HepG2 (cell line): ENCODE data around the gene EGF. TPM values are rescaled to one million over a fixed set of nuclear protein-coding genes. Genes with fewer than 3 reads are reported as not detected.

ENCODE experiments used
- ATAC-seq: fragments of 200-7000 bp; cut with Tn5 transposase; 3 replicates; pipeline ENCODE4 v1.9.1; 2020; ENCODE audit warnings: mild to moderate bottlenecking, moderate library complexity
- BruUV-seq: library from RNA; stranded (reverse); fragments of 400-500 nt; replicated peaks from 2 replicates; lab custom pipeline; 2021; lab: Mats Ljungman, UMichigan
- CTCF ChIA-PET: fragments of 300-600 bp; formaldehyde crosslinking; extraction: SDS; loops from one replicate; lab custom pipeline; 2021; ENCODE audit warnings: low total read pairs, inconsistent platforms, low intra/inter-chr PET ratio; lab: Yijun Ruan, JAX
- POLR2A ChIA-PET: fragments of 350-600 bp; sonication (Branson Sonifier 250); formaldehyde crosslinking; loops from one replicate; lab custom pipeline; 2020; ENCODE audit warnings: antibody characterized with exemption, inconsistent platforms; lab: Yijun Ruan, JAX
- DNase-seq: peaks from one replicate; pipeline ENCODE4 v3.0.0-alpha.2; 2015; ENCODE audit warnings: low spot score
- FAIRE-seq: peaks from 3 replicates; lab custom pipeline; 2011; peaks lifted over from hg19 to GRCh38; lab: Jason Lieb, UNC
- H2AFZ ChIP-seq: one replicate; pipeline ENCODE4 v1.6.1; 2011; ENCODE audit warnings: low read length, inconsistent platforms
- H3K27ac ChIP-seq: fragments of 300-600 bp; 3 replicates; pipeline ENCODE4 v1.8.0; 2011; ENCODE audit warnings: mixed run types, mild to moderate bottlenecking, mixed read lengths, low read length, inconsistent platforms; ENCODE audit not compliant: insufficient read depth; ENCODE audit errors: extremely low read length
- H3K27me3 ChIP-seq, 2 experiments: fragments of 200-600 bp in 1 of 2; 2 replicates in 1 of 2; 3 replicates in 1 of 2; pipeline versions ENCODE4 v1.6.0 to v1.8.0; 2011; ENCODE audit warnings: low read length in 2 of 2, mild to moderate bottlenecking in 2 of 2, moderate library complexity in 2 of 2, inconsistent platforms in 1 of 2; ENCODE audit not compliant: insufficient read depth in 2 of 2, control insufficient read depth in 1 of 2
- H3K36me3 ChIP-seq, 2 experiments: fragments of 200-600 bp in 1 of 2; replicated peaks in 1 of 2; 2 replicates in 1 of 2; 3 replicates in 1 of 2; pipeline versions ENCODE4 v1.5.1 to v1.8.0; 2011; ENCODE audit warnings: low read length in 2 of 2, inconsistent platforms in 1 of 2; ENCODE audit not compliant: insufficient read depth in 2 of 2, control insufficient read depth in 1 of 2
- H3K4me1 ChIP-seq: 2 replicates; pipeline ENCODE4 v1.5.1; 2012; ENCODE audit warnings: low read length, inconsistent platforms; ENCODE audit not compliant: insufficient read depth
- H3K4me2 ChIP-seq: 2 replicates; pipeline ENCODE4 v1.6.0; 2011; ENCODE audit warnings: low read depth, low read length, inconsistent platforms
- H3K4me3 ChIP-seq, 3 experiments: fragments of 200-600 bp in 1 of 3; sonication (generic), shearing (Covaris generic) in 1 of 3; replicated peaks in 1 of 3; 2 replicates each; pipeline ENCODE4 v1.5.1; 2011 to 2016; ENCODE audit warnings: low read length in 3 of 3, inconsistent platforms in 2 of 3, low read depth in 2 of 3, mild to moderate bottlenecking in 2 of 3, control low read depth in 1 of 3, mixed read lengths in 1 of 3; ENCODE audit not compliant: insufficient read depth in 1 of 3
- H3K79me2 ChIP-seq: one replicate; pipeline ENCODE4 v1.6.1; 2011; ENCODE audit warnings: low read length, inconsistent platforms; ENCODE audit not compliant: insufficient read depth
- H3K9ac ChIP-seq: 2 replicates; pipeline ENCODE4 v1.6.0; 2011; ENCODE audit warnings: mild to moderate bottlenecking, low read depth, low read length, inconsistent platforms; ENCODE audit not compliant: insufficient read depth
- H3K9me3 ChIP-seq: 2 replicates; pipeline ENCODE4 v1.5.1; 2012; ENCODE audit warnings: mild to moderate bottlenecking, low read length
- H4K20me1 ChIP-seq: 2 replicates; pipeline ENCODE4 v1.6.0; 2011; ENCODE audit warnings: inconsistent platforms, mild to moderate bottlenecking, low read length, moderate library complexity; ENCODE audit not compliant: insufficient read depth
- FOXJ3 ChIP-seq: sonication (generic); formaldehyde crosslinking; IDR thresholded peaks from 2 replicates; pipeline ENCODE4 v1.4.0; 2020; ENCODE audit warnings: missing genetic modification reagents, mild to moderate bottlenecking, borderline replicate concordance
- MAFK ChIP-seq, 2 experiments: IDR thresholded peaks in 1 of 2; conservative IDR thresholded peaks in 1 of 2; 2 replicates each; pipeline ENCODE4 v1.6.1; 2011; ENCODE audit warnings: improper control_type of control experiment in 2 of 2, low read length in 2 of 2
- THAP9 ChIP-seq: sonication (generic); formaldehyde crosslinking; IDR thresholded peaks from 2 replicates; pipeline ENCODE4; 2020; ENCODE audit warnings: missing genetic modification reagents, mild to moderate bottlenecking, borderline replicate concordance
- ZNF414 ChIP-seq: sonication (generic); formaldehyde crosslinking; IDR thresholded peaks from 2 replicates; pipeline ENCODE4 v1.5.0; 2020; ENCODE audit warnings: missing genetic modification reagents
- ZNF629 ChIP-seq: sonication (generic); formaldehyde crosslinking; conservative IDR thresholded peaks from 2 replicates; pipeline ENCODE4 v1.5.0; 2020; ENCODE audit warnings: missing genetic modification reagents
- ZNF652 ChIP-seq: IDR thresholded peaks from 2 replicates; pipeline ENCODE4 v1.6.1; 2016; ENCODE audit warnings: low read depth, borderline replicate concordance
- WGBS: methylation state at CpG from one replicate; pipeline ENCODE4 v1.1.6; 2017; ENCODE audit warnings: low lambda C conversion rate; 5-methylcytosine and 5-hydroxymethylcytosine counted together
- in situ Hi-C: cut with HindIII; loops from 2 replicates; pipeline ENCODE4 v1.10.0; 2017; ENCODE audit warnings: low pct_unique_long_range_greater_than_20kb; ENCODE audit not compliant: extremely low pct_ligation_motif_present
- intact Hi-C: fragments of 100-400 bp; cut with micrococcal nuclease; formaldehyde crosslinking; loops from one replicate; pipeline ENCODE4 v1.10.0; 2022; ENCODE audit not compliant: unreplicated experiment
- polyA plus RNA-seq, 8 experiments: library from polyadenylated mRNA; depleted of rRNA in 3 of 8; stranded (reverse) in 7 of 8; unstranded in 1 of 8; fragments of >200 nt; fragmentation: Illumina TruSeq in 4 of 8; extraction: Trizol in 4 of 8; gene quantifications; 2 replicates each; pipeline versions ENCODE4 v1.2.1 to v1.2.3, GENCODE V29; 2011 to 2016; ENCODE audit warnings: low read depth in 4 of 8, missing spikeins in 1 of 8, mixed read lengths in 1 of 8; ENCODE audit not compliant: insufficient read depth in 1 of 8
- total RNA-seq, 5 experiments: library from RNA; depleted of rRNA; stranded (reverse); fragments of >200 nt; fragmentation: Illumina TruSeq; extraction: Trizol; gene quantifications; 2 replicates each; pipeline ENCODE4 v1.2.3, GENCODE V29; 2016; ENCODE audit warnings: low read depth in 1 of 5

EGF gene
- total and polyA plus RNA-seq, 2 of the 13 experiments (the other 11 are each of a cell fraction or from before 2014, with no cell fraction given), result 0.07 to 0.08 TPM

GRCh38 chr4:110041735-110042134 is 129.1 kb downstream of the EGF start (continued):
- TF ChIP-seq THAP9 (CRISPR knock-in tag) (no peak), ZNF629 (0 out of 2 replicates have a peak, but pooled peaks have one; percentile 8), FOXJ3 (CRISPR knock-in tag) (no peak)

GRCh38 chr4:110042545-110043517 is 130.1 kb downstream of the EGF start:
- BruUV-seq, result no TSS peak
- Histone ChIP-seq H3K79me2 (no peaks in the 10 kb centered on the region), H3K27ac (no peak overlapping the region), H3K4me3 (no peak overlapping the region), H3K9ac (no peak overlapping the region)
- in situ Hi-C loops, result no loop called here
- ATAC-seq (peak; percentile 12), DNase-seq (no peak)
- POLR2A ChIA-PET, result no interaction called here
- TF ChIP-seq ZNF414 (CRISPR knock-in tag), result no peak
- TF ChIP-seq MAFK (conservative IDR thresholded peaks at IDR 0.05 in 1 of 2, IDR thresholded peaks at IDR 0.05 in 1 of 2; ENCODE audit: low read length in 2 of 2), result peak; percentile 70 to 78
- TF ChIP-seq ZNF652, result peak; percentile 80
- TF ChIP-seq, all 625 proteins: peak for 2
- WGBS, result 68% methylated on average over 13 of the region's 13 CpGs
- H4K20me1 ChIP-seq, result no peaks in the 10 kb centered on the region
- CTCF ChIA-PET, result no interaction called here
- no peaks in the 10 kb centered on the region for H3K36me3 ChIP-seq
- FAIRE-seq, result no peak
- H3K27me3 ChIP-seq, result no peaks in the 10 kb centered on the region
- peaks cover 22% of the 10 kb centered on the region for H3K4me1 ChIP-seq
- no peaks in the 10 kb centered on the region for H3K9me3 ChIP-seq
- intact Hi-C loops, result no loop called here
- H3K4me2 ChIP-seq, result no peak overlapping the region
- no peak overlapping the region for H2AFZ ChIP-seq
